ENCODE data around the gene ERF. TPM values are rescaled to one million over a fixed set of nuclear protein-coding genes. Genes with fewer than 3 reads are reported as not detected.

Gene ERF
- total and polyA plus RNA-seq, 2 of the 8 experiments (the other 6 are each of a cell fraction or from before 2014, with no cell fraction given): 43.7 to 62.7 TPM

DNA sequence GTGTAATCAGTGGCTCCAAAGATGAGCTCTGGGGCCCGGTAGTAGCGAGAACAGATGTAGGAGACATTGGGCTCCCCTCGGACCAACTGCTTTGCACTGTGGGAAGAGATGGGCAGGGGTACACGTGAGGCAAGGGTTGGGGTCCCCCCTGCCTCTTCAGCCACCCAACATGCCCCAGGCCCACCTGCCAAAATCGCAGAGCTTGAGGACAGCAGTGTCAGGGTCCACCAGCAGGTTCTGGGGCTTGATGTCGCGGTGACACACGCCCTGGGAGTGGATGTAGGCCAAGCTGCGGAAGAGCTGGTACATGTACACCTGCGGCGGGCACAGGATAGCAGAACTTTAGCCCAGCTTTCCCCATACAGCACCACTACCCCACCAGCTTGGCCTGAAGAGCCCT, 20.6 kb downstream of the ERF start:
- FAIRE-seq: no peak
- Histone ChIP-seq H3K79me2 (ENCODE audit: control insufficient read depth in 1 of 2, insufficient read depth in 2 of 2, low read length in 2 of 2) (no peaks in the 10 kb centered on the region), H3K27ac (ENCODE audit: low read depth, low read length) (no peak overlapping the region), H3K79me1 (ENCODE audit: low read depth, low read length) (no peaks in the 10 kb centered on the region; the same call in none of the 2 replicates), H4K91ac (replicated peaks; ENCODE audit: insufficient read length, low read length) (no peak overlapping the region), H2BK5ac (ENCODE audit: low read depth, low read length) (no peak overlapping the region), H2BK15ac (ENCODE audit: low read length) (no peak overlapping the region), H2BK20ac (ENCODE audit: low read length) (no peak overlapping the region), H3K23me2 (ENCODE audit: low read depth, low read length) (no peaks in the 10 kb centered on the region), H2AFZ (ENCODE audit: low read length) (no peak overlapping the region), H3K18ac (ENCODE audit: extremely low read depth, low read length) (no peak overlapping the region), H3K56ac (replicated peaks; ENCODE audit: insufficient read length, low read depth, low read length) (no peak overlapping the region), H4K8ac (ENCODE audit: extremely low read depth, insufficient read depth, low read length) (no peak overlapping the region), H3K4me1 (replicated peaks in 1 of 4; ENCODE audit: control insufficient read depth in 3 of 4, insufficient read depth in 4 of 4, low read length in 3 of 4) (no peaks in the 10 kb centered on the region), H3K27me3 (replicated peaks in 1 of 4; ENCODE audit: control insufficient read depth in 3 of 4, extremely low read depth in 1 of 4, insufficient read depth in 3 of 4, low read length in 3 of 4) (no peaks in the 10 kb centered on the region), H2BK12ac (ENCODE audit: low read depth, low read length) (no peak overlapping the region), H3K36me3 (ENCODE audit: control insufficient read depth in 2 of 4, insufficient read depth in 4 of 4, low read length in 3 of 4) (peaks cover 8 to 58% (median 36%) of the 10 kb centered on the region in 4 experiments; a peak in 7 of 8 replicates), H3K4me3 (ENCODE audit: extremely low read depth in 1 of 4, insufficient read depth in 2 of 4, low read depth in 3 of 4, low read length in 4 of 4) (no peak overlapping the region), H3K9ac (replicated peaks in 1 of 4; ENCODE audit: extremely low read depth in 1 of 4, low read depth in 3 of 4, low read length in 3 of 4) (no peak overlapping the region), H3K4ac (replicated peaks; ENCODE audit: insufficient read length, low read depth, low read length) (no peak overlapping the region), H3K23ac (ENCODE audit: insufficient read length) (no peak overlapping the region), H2BK120ac (replicated peaks; ENCODE audit: low read depth, low read length) (no peak overlapping the region), H4K20me1 (replicated peaks in 1 of 2; ENCODE audit: control insufficient read depth in 1 of 2, insufficient read depth in 2 of 2, low read length in 2 of 2) (peaks cover 11 to 26% of the 10 kb centered on the region in 2 experiments), H3K9me3 (ENCODE audit: insufficient read depth in 2 of 2, low read depth in 1 of 2, low read length in 1 of 2) (no peaks in the 10 kb centered on the region), H3K14ac (ENCODE audit: insufficient read length) (no peak overlapping the region), H3K4me2 (ENCODE audit: insufficient read depth in 1 of 2, low read depth in 2 of 2, low read length in 2 of 2) (no peak overlapping the region), H2AK5ac (ENCODE audit: low read depth, low read length) (no peak overlapping the region), H4K5ac (ENCODE audit: insufficient read length, low read depth, low read length) (no peak overlapping the region)
- ChIA-PET POLR2A (ENCODE audit: partially characterized antibody) (interaction anchor here (1.2 to 4.5 kb wide), 5 partner anchors 8 to 17 kb away, joined by 3 to 21 read pairs (median 9); partner anchors contain the start of genes DEDD2 and ZNF526), CTCF (ENCODE audit: partially characterized antibody) (interaction anchor here (0.9 to 2.5 kb wide), 7 partner anchors 9 to 125 kb away, joined by 3 to 6 read pairs (median 4); partner anchors contain the start of gene ZNF526)
- TF ChIP-seq CTCF (IDR thresholded peaks at IDR 0.05; ENCODE audit: control extremely low read depth in 1 of 3, insufficient read depth in 1 of 3, low read depth in 1 of 3, low read length in 3 of 3) (no peak), CHD2 (IDR thresholded peaks at IDR 0.05; ENCODE audit: low read length) (no peak), MAFK (IDR thresholded peaks at IDR 0.05; ENCODE audit: low read depth, low read length) (no peak)
- no peak for DNase-seq (ENCODE audit: low read depth in 1 of 2, low spot score in 2 of 2)
- 96% methylated on average over 11 of the region's 11 CpGs; no CpG with 5 or more reads in 1 of the 2 experiments for WGBS, 2 experiments (ENCODE audit: extremely low coverage in 1 of 2, insufficient coverage in 1 of 2, insufficient read length in 1 of 2, insufficient replicate concordance in 2 of 2, low coverage in 1 of 2, low lambda C conversion rate in 2 of 2, missing lambda C conversion rate in 1 of 2)
